GM12872 (cell line): ENCODE data around the gene FANCL.

ENCODE experiments used
- CTCF ChIP-seq: IDR thresholded peaks from 3 replicates; pipeline ENCODE4 v1.5.1; 2011; ENCODE audit warnings: low read depth, mild to moderate bottlenecking, low read length, moderate library complexity; ENCODE audit not compliant: insufficient read depth

Gene FANCL

GRCh38 chr2:58221909-58222308 lies 19.2 kb downstream of the FANCL start:
- no peak for TF ChIP-seq CTCF

GRCh38 chr2:58215429-58215828 lies 25.7 kb downstream of the FANCL start:
- no peak for TF ChIP-seq CTCF

- TF ChIP-seq CTCF, result no peak
Observed at GRCh38 chr2:58207189-58207588, 33.9 kb downstream of the FANCL start.

- no peak for TF ChIP-seq CTCF
Observed at GRCh38 chr2:58206785-58207184, 34.3 kb downstream of the FANCL start.

- no peak for TF ChIP-seq CTCF
Observed at GRCh38 chr2:58204195-58204959, 36.7 kb downstream of the FANCL start.

- no peak for TF ChIP-seq CTCF
Observed at GRCh38 chr2:58203018-58203417, 38.1 kb downstream of the FANCL start.

GRCh38 chr2:58202404-58202803 lies 38.7 kb downstream of the FANCL start:
- no peak for TF ChIP-seq CTCF
